GM21737 (cell line): ENCODE measurements around the gene FBXO3.

Source experiments
- ATAC-seq: cut with Tn5 transposase; IDR thresholded peaks from one replicate; pipeline ENCODE4 v1.9.1; 2021; ENCODE audit warnings: mild to moderate bottlenecking, moderate library complexity; ENCODE audit not compliant: unreplicated experiment

The FBXO3 gene

DNA sequence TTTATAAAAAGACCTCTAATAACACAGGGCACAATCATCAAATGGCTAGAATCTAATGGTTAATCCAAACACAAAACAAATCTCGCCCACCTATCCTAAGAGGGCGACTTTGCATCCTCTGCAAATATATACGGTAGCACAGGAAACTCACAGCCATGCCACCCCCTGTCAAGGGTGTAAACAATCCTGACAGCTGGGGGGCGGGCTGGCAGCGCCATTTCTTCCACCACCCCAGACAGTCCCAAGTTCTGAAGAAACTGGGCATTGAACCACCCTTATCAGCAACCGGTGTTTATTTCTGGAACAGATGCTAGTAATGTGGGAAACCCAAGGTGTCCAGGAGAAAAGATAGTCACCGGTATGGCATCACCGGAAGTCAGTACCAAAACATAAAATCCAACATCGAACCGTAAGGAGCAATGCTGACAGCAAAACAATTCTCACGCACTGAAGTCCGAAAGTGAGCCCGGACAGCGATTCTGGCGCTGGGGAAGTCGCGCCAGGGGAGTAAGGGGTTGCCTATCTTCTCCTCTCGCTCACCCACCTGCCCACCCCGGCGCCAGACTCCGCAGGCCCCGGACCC lies 825 bp downstream of the FBXO3 start:
- ATAC-seq, result peak; percentile 27

DNA sequence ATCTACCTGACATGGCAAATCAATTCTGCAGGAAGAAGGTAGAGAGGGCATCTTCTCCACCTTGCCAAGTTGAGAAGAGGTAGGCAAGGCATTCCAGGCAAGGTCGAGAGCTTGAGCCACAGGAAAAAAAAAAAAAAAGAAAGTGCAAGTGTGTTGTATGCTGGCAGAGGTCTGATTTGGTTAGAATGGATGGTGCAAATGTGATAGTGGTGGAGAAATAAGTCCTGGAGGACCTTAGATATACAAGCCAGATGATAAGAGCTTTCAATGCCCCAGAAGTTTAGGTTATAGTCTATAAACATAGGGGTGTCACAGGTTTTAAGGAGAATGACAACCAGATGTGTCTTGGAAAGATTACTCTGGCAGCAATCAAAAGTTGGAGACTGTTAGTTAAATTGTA lies 1.4 kb downstream of the FBXO3 start:
- no peak for ATAC-seq

- no peak for ATAC-seq
Measured at GRCh38 chr11:33772300-33772699, 2.0 kb downstream of the FBXO3 start.

DNA sequence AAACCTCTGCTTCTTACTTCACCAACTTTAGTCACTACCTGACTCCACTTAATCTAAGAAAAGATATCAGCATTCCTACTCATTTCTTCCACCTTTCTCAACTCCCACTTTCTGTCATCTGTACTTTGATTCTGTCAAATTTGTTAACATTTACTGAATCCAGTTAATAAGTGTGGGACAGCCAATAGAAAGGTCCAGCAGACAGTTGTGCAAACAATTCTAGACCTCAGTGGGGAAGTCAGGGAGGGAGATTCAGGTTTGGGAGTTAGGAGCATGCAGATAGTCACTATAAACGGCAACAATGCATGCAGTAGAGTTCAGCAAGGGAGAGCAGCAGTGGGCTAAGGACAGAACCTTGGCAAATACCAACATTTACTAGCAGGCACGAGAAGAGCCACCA lies 4.1 kb downstream of the FBXO3 start:
- no peak for ATAC-seq

GRCh38 chr11:33769542-33769941 lies 4.8 kb downstream of the FBXO3 start:
- no peak for ATAC-seq

GRCh38 chr11:33767624-33768023 lies 6.7 kb downstream of the FBXO3 start:
- no peak for ATAC-seq

DNA sequence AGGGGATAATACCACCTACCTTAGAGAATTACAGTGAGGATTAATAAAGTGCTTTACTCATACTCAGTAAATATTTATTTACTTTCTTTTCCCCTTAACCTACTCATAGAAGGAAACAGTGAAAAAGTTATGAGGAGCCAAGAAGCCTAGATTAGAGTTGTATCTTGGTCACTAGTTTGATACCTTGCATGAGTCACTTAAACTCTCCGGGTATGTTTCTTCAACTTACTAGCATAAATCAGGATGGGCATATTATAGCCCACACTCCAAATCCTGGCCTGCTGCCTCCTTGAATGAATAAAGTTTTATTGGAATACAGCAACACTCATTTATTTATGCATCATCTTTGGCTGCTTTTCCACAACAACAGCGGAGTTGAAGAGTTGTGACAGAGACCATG lies 8.2 kb downstream of the FBXO3 start:
- ATAC-seq, result no peak

GRCh38 chr11:33761471-33761870 lies 12.8 kb downstream of the FBXO3 start:
- ATAC-seq, result no peak

GRCh38 chr11:33753304-33753967 lies 20.9 kb downstream of the FBXO3 start:
- ATAC-seq, result peak; percentile 99

- no peak for ATAC-seq
Measured at GRCh38 chr11:33751878-33752277, 22.4 kb downstream of the FBXO3 start.

- ATAC-seq, result no peak
Measured at GRCh38 chr11:33747979-33748378, 26.3 kb downstream of the FBXO3 start.

DNA sequence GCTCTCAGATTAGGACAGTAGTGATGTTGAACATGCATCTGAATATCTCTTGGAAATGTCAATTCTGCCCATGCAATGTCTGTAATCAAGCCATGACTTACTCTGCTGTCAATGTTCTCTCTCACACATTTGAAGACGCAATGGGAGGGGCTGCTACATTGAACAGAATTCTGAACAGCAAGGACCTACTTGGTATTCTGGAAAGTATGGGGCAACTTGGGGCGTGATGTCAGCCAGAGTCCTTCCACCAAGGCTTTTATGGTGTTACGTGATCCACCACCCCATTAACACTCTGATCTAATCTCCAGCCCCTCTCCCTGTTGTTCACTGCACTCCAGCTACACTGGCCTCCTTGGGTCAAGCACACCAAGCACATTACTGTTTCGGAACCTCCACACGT lies 31.0 kb downstream of the FBXO3 start:
- no peak for ATAC-seq

DNA sequence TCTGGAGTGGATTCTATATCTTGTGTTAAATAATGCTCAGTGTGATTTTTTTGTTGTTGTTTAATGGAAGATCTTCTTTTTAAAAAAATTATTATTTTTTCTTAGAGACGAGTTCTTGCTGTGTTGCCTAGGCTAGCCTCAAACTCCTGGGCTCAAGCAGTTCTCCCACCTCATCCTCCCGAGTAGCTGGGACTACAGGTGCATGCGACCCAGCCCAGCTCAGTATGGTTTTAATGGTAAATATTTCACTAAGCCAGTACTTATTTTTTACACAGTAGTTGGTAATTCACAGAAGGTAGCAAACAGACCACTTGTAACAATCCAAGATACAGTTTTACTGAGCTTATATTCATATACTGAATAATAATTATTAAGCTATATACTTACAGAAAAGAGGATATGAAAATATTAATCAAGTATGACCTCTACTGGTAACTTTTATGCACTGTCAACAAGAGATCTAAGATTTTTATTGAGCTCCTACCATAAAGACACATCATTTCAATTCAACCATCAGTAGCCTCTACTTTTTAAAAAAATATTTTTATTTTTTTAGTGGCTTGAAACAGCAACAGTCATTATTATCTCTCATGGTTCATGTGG lies 32.0 kb downstream of the FBXO3 start:
- no peak for ATAC-seq

DNA sequence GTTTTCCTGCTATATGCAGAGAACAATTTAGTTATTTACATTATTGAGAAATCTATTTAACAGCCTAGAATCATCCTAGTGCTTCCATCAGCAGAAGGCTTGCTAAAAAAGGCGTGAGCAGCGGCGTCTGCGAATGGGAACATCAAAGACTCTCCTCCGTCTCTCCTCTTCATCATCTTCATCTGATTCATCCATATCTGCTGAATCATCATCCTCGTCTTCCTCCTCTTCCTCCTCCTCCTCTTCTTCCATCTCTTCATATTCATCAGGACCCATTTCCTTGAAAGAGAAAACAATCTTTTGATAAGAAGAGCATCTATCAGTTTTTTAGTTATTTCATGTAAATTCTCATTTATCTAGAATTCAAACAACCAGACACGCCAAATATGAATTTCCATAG lies 32.5 kb downstream of the FBXO3 start:
- no peak for ATAC-seq

DNA sequence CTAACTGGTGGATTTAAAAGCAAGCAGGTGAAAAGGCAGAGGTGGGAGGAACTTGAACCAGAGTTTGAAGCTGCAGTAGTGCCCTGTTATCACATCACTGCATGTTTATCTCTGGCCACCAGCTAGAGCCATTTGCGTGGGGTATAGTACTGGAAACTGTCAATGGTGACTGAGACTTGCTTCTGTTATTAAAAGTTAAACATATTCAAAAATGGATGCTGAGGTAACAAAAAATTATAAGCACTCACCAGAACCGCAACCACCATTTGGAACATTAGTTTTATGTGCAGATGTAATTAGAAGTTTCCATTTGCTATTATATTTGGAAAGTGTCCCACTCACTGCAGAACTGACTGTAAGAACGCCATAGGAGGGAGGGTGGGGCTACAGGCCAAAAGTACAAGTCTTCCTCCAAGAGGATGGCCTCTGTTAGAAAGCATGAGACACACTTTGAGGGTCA lies 36.9 kb downstream of the FBXO3 start:
- no peak for ATAC-seq

DNA sequence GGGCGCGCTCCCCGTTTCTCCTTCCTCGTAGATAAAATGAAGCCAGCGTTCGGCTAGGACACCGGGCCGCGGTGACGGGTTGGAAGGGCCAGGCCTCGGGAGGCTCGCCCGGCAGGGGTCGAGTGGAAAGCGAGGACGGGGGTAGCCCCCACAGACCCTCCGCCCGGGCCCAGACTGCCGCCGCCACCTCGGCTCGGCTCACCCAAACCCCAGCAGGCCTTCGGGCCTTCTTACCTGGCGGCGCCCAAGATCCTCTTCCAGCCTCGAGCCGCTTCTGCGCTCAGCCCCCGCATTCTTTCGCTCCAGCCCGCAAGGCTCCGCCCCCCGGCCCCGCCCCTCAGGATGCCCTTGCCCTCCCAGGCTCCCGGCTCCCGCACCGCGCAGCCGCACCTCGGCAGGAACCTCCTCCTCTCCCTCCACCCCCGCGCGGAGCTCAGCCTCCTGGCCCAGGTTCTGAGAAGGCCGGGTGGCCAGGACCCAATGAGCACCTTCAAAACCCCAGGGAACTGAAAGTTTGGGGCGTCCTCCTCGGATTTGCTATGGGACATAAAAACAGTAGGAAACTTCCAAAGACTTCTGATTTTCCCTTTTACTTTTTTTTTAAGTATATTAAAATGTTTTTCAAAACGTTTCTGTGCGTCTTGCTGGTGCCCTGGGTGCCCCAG lies 38.0 kb downstream of the FBXO3 start, which contains the start of gene CD59:
CD59 (minus strand) TSS at position 276 of the 665 bp plus-strand sequence. CDS start 13,978 bp downstream, outside the sequence.
- ATAC-seq, result peak; percentile 66

DNA sequence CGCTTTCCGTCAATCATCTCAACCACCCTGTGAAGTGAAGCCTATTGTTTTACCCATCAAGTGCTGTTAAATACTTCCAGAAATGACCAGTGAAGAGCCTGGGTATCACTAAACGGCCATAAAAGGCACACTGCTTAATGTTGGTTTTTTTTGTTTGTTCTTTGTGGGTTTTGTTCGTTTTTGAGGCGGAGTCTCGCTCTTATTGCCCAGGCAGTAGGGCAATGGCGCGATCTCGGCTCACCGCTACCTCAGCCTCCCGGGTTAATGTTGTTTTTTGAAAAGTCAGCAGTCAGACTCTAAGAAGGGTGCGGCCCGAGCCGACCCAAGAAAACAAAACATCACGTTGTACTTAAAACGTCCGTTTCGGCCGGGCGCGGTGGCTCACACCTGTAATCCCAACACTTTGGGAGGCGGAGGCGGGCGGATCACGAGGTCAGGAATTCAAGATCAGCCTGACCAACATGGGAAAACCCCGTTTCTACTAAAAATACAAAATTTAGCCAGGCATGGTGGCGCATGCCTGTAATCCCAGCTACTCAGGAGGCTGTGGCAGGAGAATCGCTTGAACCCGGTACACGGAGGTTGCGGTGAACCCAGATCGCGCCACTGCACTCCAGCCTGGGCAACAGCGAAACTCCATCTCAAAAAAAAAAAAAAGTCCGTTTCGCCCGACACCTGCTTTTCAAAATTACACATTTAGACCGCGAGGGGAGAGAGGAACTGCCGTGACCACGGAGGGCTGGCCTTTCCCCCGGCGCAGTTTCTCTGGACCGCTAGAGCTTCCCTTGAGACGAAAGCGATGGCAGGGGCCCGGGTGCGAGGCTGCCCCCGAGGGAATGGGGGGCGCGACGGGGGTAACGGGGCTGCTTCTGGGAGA lies 38.8 kb downstream of the FBXO3 start:
- peak; percentile 55 for ATAC-seq

- ATAC-seq, result no peak
Measured at GRCh38 chr11:33734441-33735270, 39.7 kb downstream of the FBXO3 start.

GRCh38 chr11:33733980-33734379 lies 40.3 kb downstream of the FBXO3 start:
- ATAC-seq, result no peak
